ENCODE measurements around the gene ROCK2. TPM values are rescaled to one million over a fixed set of nuclear protein-coding genes. Genes with fewer than 3 reads are reported as not detected.
A peak's percentile ranks its signal among the peaks of the same experiment; 100 is the strongest.

Gene ROCK2
- 10 to 100 TPM; 41.1 to 47.6 TPM for total RNA-seq
- long read RNA-seq, partial matches to known transcripts: 4 of 10 reads
- long read RNA-seq, other reads (novel, unspliced or antisense): 6 of 10 reads

DNA sequence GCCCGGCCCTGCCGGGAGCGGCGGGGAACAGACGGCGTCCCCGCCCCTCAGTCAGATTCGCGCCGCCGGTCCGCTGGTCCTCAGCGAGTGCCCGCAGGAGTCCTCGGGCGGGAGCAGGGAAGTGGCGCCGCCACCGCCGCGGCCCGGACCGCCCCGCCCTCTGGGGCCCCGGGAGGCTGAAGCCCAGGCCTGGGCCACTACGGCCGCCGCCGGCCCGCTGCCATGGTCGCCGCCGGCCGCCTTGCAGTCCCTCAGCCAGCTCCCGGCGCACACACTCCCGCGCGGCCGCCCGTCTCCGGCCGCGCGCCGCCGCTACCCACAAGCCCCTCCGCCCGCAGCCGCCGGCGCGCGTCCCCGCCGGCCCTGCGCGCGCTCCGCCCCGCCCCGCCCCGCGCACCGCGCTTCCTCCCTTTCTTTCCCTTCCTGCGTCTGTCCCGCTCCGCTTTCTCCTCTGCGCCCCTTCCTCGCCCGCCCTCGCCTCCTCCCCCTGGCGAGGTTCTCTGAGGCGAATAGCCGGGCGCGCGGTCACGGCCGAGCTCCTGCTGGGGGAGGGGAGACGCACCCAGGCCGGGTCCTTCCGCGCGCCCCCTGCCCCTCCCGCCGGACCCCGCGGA is at the start of gene ROCK2:
ROCK2 (minus strand) TSS at position 295 of the 614 bp plus-strand sequence. CDS start 500 bp downstream, outside the sequence.
- intact Hi-C loops (cut with DNase I): loop anchor here in 1 of 2 donors (5.0 to 10.0 kb wide), 3 partner anchors 60 to 107 kb away; no protein-coding TSS in a partner anchor
- DNase-seq: peak; percentile 88
- peak; percentile 84 to 90 for ATAC-seq

DNA sequence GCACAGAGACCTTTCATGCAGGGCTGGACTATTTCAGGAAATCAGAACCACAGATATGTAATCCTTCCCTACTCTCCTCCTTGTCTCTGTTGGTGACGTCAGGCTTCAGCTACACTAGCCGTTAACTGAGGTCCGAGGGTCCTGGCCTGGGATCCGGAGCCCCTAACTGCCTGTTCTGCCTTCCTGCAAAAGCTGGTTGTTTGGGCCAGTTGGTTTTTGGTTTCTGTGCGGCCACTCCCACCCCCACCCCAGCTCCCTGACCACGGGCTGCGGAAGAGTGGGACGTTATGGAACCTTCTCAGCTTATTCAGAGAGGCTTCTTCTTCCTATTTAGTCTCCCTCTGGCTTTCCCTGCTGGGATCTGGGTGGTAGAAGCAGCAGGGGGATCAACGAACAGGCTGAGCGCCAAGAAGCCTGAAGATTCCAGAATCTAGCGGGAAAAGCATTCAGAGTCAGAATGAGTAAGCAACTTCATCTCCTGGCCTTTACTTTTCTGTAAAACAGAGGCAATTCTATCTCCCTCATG is 49.3 kb upstream of the ROCK2 start:
- DNase-seq: no peak

DNA sequence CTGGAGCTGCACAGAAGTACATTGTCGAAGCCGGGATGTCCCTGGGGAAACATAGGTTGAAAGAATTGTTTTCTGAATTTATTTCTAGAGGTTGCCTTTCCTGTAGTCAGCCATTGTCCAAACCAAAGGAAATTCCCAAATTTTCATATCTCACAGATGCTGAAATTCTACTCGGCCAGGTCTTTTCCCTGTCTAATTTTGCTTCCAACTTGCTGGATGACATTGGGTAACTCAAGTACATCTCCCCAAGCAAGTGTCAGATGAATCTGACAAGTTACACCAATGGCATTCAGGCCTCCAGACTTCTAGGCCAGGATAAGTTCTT is 47.5 kb upstream of the ROCK2 start:
- intact Hi-C loops (cut with DNase I): no loop called here
- no peak for DNase-seq
- ATAC-seq: no peak

More for the DNA sequence above, 49.3 kb upstream of the ROCK2 start:
- intact Hi-C loops (cut with DNase I): no loop called here
- peak; percentile 15 to 16 for ATAC-seq

DNA sequence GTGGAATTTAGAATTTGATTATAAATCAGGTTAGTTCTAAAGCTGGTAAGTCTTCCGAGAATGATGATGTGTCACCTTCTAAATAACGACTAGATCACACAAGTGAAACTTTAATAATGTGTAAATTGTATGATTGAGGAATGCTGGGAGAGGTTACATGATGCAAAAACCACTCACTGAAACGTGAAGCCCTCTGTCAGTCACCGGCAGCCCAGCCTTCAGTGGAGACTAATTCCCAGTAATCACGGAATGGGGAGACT is 45.9 kb upstream of the ROCK2 start:
- ATAC-seq: no peak
- no peak for DNase-seq
- intact Hi-C loops (cut with DNase I): no loop called here

DNA sequence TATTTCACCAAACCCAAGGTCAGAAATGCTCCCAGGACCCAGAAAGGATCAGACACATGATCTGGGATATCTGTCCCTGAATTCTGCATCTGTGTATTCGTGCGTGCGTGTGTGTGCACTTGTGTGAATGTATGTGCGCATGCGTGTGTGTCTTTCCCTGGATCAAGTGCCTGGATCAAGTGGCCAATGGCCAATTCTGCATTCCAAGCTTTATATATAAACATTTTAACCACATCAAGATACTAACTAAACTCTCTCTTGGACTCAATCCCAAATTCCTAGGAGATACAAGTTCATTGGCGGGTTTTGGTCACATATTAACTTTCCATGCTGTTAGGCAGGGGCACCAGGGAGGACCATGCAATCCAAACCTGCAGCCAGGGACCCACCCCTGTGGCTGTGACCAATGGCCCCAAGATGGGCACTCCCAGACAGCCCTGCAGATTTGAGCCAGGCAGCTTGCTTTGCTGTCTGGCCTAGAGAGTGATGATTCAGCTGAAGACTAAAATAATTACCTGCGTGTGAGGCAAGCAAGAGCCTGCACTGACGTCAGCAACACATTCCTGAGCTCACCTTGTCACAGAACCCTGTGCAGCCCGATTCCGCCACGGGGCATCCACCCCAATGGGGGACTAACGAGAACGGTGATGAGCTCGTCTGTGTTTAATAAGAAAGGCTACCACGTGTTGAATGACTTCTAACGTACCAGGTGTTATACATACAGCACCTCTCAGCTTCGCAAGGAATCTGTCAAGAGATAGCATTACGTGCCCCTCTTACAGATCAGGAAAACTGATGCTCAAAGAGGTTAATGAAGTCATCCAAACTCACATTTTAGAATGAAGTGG is 45.3 kb upstream of the ROCK2 start:
- peak in 1 of 2 donors; percentile 44 for ATAC-seq
- intact Hi-C loops (cut with DNase I): no loop called here
- DNase-seq: no peak

- intact Hi-C loops (cut with DNase I): no loop called here
- ATAC-seq (no peak), DNase-seq (no peak)
Observed at GRCh38 chr2:11389052-11389420, 44.6 kb upstream of the ROCK2 start.

GRCh38 chr2:11388262-11389051 is 44.0 kb upstream of the ROCK2 start:
- no peak for DNase-seq
- intact Hi-C loops (cut with DNase I): no loop called here
- no peak for ATAC-seq

DNA sequence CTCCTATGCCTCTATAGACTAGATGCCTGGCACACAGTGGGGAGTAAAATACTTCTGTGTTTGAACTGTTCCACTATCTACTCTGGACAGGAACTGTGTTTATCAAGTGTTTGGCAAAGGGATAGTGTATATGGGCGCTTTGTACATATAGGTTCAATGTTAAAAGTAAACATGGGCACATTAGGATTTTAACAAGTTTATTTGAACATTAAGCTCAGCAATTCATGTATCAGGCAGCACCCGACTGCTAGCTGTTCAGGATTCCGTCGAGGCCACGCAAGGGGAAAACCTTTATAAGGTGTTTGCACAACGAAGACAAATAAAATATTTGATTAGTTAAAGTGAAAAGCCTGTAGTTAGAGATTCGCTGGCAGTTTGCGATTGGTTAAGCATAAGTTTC is 43.4 kb upstream of the ROCK2 start:
- intact Hi-C loops (cut with DNase I): no loop called here
- no peak for ATAC-seq
- no peak for DNase-seq

DNA sequence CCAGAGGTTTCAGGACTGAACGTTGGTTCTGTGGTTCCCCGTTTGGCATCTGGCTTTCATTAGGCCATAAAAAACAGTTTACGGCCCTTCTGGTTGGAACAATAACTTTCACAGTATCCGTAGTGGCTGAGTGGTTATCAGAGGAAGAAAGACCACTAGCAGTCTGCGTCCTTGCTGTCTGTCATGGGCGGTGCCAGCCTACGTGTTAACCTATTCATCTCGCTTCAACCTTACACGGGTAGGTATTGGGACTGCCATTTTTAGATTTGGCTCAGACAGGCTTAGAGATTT is 42.6 kb upstream of the ROCK2 start:
- no peak for ATAC-seq
- DNase-seq: no peak
- intact Hi-C loops (cut with DNase I): no loop called here

DNA sequence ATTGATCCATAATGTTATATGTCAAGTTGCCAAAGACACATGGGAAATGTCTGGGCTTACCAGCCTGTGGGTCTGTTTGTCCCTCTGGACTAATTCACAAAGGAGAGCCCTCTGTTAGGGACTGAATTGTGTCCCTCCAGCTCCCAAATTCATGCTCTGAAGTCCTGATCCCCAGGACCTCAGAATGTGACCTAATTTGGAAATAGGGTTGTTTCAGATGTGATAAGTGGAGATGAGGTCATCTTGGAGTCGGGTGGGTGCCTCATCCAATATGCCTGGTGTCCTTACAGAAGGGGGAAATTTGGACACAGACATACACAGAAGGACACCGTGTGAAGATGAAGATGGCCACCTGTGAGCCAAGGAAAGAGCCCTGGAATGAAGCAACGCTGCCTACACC is 41.4 kb upstream of the ROCK2 start:
- DNase-seq: no peak
- intact Hi-C loops (cut with DNase I): no loop called here
- ATAC-seq: peak; percentile 6 to 18

DNA sequence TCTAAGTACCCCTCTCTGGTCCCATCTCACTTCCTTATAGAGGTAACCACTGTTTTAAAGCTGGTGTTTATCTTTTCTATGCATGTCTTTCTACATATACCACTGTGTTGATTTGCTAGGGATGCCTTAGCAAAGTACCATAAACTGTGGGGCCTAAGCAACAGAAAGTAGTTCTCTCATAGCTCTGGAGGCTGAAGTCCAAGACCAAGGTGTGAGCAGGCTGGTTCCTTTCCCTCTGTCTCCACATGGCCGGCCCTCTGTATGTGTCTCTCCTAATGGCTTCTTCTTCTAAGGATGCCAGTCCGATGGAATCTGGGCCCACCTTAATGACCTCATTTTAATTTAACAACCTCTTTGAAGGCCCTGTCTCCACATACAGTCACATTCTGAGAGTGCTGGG is 40.8 kb upstream of the ROCK2 start:
- DNase-seq (no peak), ATAC-seq (no peak)
- intact Hi-C loops (cut with DNase I): no loop called here

GRCh38 chr2:11379558-11379957 is 35.1 kb upstream of the ROCK2 start:
- ATAC-seq: no peak
- intact Hi-C loops (cut with DNase I): no loop called here
- DNase-seq: no peak

GRCh38 chr2:11377928-11378545 is 33.6 kb upstream of the ROCK2 start:
- DNase-seq: peak; percentile 51
- intact Hi-C loops (cut with DNase I): no loop called here
- peak; percentile 39 to 53 for ATAC-seq

GRCh38 chr2:11376071-11376470 is 31.6 kb upstream of the ROCK2 start:
- ATAC-seq (no peak), DNase-seq (no peak)
- intact Hi-C loops (cut with DNase I): no loop called here

DNA sequence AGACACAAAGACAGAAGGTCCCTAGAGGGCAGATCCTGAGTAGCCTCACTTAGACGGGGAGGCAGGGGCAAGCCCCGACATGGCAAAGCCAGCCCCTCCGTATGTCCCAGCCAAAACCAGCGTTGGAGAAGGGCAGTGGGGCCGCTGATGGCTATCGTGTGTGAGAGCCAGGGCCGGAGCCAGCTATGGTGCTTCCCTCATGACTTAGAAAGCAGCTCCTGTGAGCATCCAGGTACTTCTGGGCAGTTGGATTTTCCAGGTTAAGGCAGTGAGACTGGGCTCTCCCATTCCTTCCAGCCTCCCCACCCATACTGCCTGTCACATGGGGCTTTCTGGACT is 31.2 kb upstream of the ROCK2 start:
- DNase-seq (no peak), ATAC-seq (no peak)
- intact Hi-C loops (cut with DNase I): no loop called here

- no peak for ATAC-seq
- DNase-seq: no peak
- intact Hi-C loops (cut with DNase I): no loop called here
Observed at GRCh38 chr2:11375025-11375688, 30.7 kb upstream of the ROCK2 start.

DNA sequence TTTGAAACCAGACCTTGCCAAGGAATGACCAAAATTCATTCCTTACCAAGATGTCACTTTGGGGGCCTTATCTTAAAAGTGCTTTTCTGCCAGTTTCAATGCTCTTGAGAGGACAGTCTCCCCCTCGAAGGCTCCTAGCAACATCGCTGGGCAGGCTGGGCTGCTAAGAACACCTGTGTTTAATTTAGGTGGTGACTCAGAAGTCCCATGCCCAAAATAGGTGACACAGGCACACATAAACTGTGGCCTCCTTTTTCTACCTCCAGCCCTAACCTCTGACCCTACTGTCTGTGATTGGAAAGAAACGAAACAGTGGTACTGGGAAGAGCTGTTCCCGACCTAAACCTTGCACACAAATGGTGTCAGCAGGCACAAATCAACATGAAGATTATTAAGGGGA is 28.7 kb upstream of the ROCK2 start:
- intact Hi-C loops (cut with DNase I): no loop called here
- ATAC-seq: no peak
- no peak for DNase-seq

GRCh38 chr2:11371092-11371937 is 26.9 kb upstream of the ROCK2 start:
- intact Hi-C loops (cut with DNase I): no loop called here
- ATAC-seq (no peak), DNase-seq (no peak)

Data from left cardiac atrium (tissue), 4 donors.